Nephron (organoid): ENCODE measurements around the gene ITCH.
"Not testable (repeated sequence)": the region's sequence is repeated elsewhere in the genome, so short reads cannot be mapped to it uniquely, and the experiment has no call there.

ENCODE experiments used
- H3K27ac Mint-ChIP-seq, 3 experiments: 2 replicates each; pipeline ENCODE4 v1.8.0; 2020; ENCODE audit warnings: mixed read lengths in 3 of 3, mild to moderate bottlenecking in 2 of 3, moderate library complexity in 1 of 3
- H3K27me3 Mint-ChIP-seq: 2 replicates; pipeline ENCODE4 v1.8.0; 2021; ENCODE audit warnings: low read depth, mild to moderate bottlenecking, moderate library complexity, mixed read lengths
- H3K36me3 Mint-ChIP-seq: 2 replicates; pipeline ENCODE4 v1.8.0; 2020; ENCODE audit warnings: low read depth, mixed read lengths
- H3K4me1 Mint-ChIP-seq: 2 replicates; pipeline ENCODE4 v1.8.0; 2020; ENCODE audit warnings: mixed read lengths
- H3K4me3 Mint-ChIP-seq, 3 experiments: 2 replicates each; pipeline ENCODE4 v1.8.0; 2020; ENCODE audit warnings: mild to moderate bottlenecking in 3 of 3, mixed read lengths in 3 of 3, moderate library complexity in 2 of 3
- H3K9me3 Mint-ChIP-seq: 2 replicates; pipeline ENCODE4 v1.8.0; 2020; ENCODE audit warnings: mixed read lengths
- CTCF ChIP-seq, 3 experiments: fragments of 200-600 bp; sonication (generic); IDR thresholded peaks; one replicate each; pipeline ENCODE4 v1.5.0; 2021; ENCODE audit warnings: antibody characterized with exemption in 3 of 3; ENCODE audit not compliant: unreplicated experiment in 3 of 3

ITCH gene

GRCh38 chr20:34491226-34491931, 128.3 kb downstream of the ITCH start:
- Mint-ChIP-seq H3K36me3 (peaks cover 83% of the 10 kb centered on the region), H3K4me1 (peaks cover 5% of the 10 kb centered on the region), H3K9me3 (peaks cover 5% of the 10 kb centered on the region), H3K4me3 (no peak overlapping the region), H3K27ac (no peak overlapping the region), H3K27me3 (peaks cover 1% of the 10 kb centered on the region)
- no peak for TF ChIP-seq CTCF (IDR thresholded peaks at IDR 0.05; ENCODE audit: unreplicated experiment in 3 of 3)

- peaks cover 88% of the 10 kb centered on the region for H3K36me3 Mint-ChIP-seq
- H3K9me3 Mint-ChIP-seq = peaks cover 5% of the 10 kb centered on the region
- peaks cover 3% of the 10 kb centered on the region for H3K27me3 Mint-ChIP-seq
- H3K4me1 Mint-ChIP-seq = peaks cover 5% of the 10 kb centered on the region
- no peak overlapping the region for H3K4me3 Mint-ChIP-seq
- H3K27ac Mint-ChIP-seq = no peak overlapping the region
- no peak for TF ChIP-seq CTCF (IDR thresholded peaks at IDR 0.05; ENCODE audit: unreplicated experiment in 3 of 3)
These were observed 128.9 kb downstream of the ITCH start for GRCh38 chr20:34491932-34492509.

GRCh38 chr20:34493646-34494045, 130.6 kb downstream of the ITCH start:
- H3K4me1 Mint-ChIP-seq = peaks cover 5% of the 10 kb centered on the region
- H3K4me3 Mint-ChIP-seq = no peak overlapping the region
- H3K27ac Mint-ChIP-seq = peak overlapping the region in 1 of 3 experiments; percentile 0
- peaks cover 90% of the 10 kb centered on the region for H3K36me3 Mint-ChIP-seq
- H3K9me3 Mint-ChIP-seq = peaks cover 18% of the 10 kb centered on the region
- peaks cover 3% of the 10 kb centered on the region for H3K27me3 Mint-ChIP-seq
- no peak for TF ChIP-seq CTCF (IDR thresholded peaks at IDR 0.05; ENCODE audit: unreplicated experiment in 3 of 3)

GRCh38 chr20:34495307-34495706, 132.2 kb downstream of the ITCH start:
- Mint-ChIP-seq H3K36me3 (peaks cover 93% of the 10 kb centered on the region), H3K4me3 (no peak overlapping the region), H3K4me1 (peaks cover 5% of the 10 kb centered on the region), H3K27me3 (peaks cover 3% of the 10 kb centered on the region), H3K27ac (no peak overlapping the region), H3K9me3 (peaks cover 31% of the 10 kb centered on the region)
- TF ChIP-seq CTCF (IDR thresholded peaks at IDR 0.05; ENCODE audit: unreplicated experiment in 3 of 3) = no peak

- Mint-ChIP-seq H3K4me1 (peaks cover 5% of the 10 kb centered on the region), H3K27me3 (peaks cover 3% of the 10 kb centered on the region), H3K9me3 (peaks cover 38% of the 10 kb centered on the region), H3K4me3 (no peak overlapping the region), H3K27ac (no peak overlapping the region), H3K36me3 (peaks cover 93% of the 10 kb centered on the region)
- no peak for TF ChIP-seq CTCF (IDR thresholded peaks at IDR 0.05; ENCODE audit: unreplicated experiment in 3 of 3)
These were observed 132.8 kb downstream of the ITCH start for GRCh38 chr20:34495916-34496315.

GRCh38 chr20:34497596-34497995, 134.5 kb downstream of the ITCH start:
- not testable (repeated sequence) for H3K4me1 Mint-ChIP-seq, H3K4me3 Mint-ChIP-seq, H3K27ac Mint-ChIP-seq, H3K27me3 Mint-ChIP-seq
- H3K36me3 Mint-ChIP-seq = peaks cover 95% of the 10 kb centered on the region
- peaks cover 39% of the 10 kb centered on the region for H3K9me3 Mint-ChIP-seq
